ENCODE data around the gene NT5C3A. TPM values are rescaled to one million over a fixed set of nuclear protein-coding genes. Genes with fewer than 3 reads are reported as not detected.
"Not testable (repeated sequence)": the region's sequence is repeated elsewhere in the genome, so short reads cannot be mapped to it uniquely, and the experiment has no call there.

NT5C3A gene
- total RNA-seq, 1 donor: 25.0 TPM

DNA sequence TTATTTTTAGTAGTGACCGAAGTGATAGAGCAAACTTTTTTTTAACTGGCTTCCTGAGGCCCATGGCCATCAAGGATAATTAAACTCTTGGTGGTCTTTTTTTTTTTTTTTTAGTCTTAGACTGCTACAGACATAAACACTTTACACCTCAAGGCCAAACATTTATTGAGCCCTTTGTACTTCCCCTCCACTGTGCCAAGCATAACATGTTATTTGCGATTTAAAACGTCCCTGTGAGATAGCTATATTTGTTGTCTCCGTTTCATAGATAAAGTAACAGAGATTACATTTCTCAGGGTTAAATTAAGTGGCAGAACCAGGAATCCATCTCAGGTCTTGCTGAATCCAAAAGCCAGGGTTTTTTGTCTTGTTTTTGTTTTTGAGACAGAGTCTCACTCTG is 63.2 kb downstream of the NT5C3A start:
- H3K36me3 ChIP-seq (ENCODE audit: insufficient read depth, low read length); H3K27me3 ChIP-seq (ENCODE audit: insufficient read depth, low read length); H3K4me2 ChIP-seq (ENCODE audit: insufficient read depth, low read length); H2AFZ ChIP-seq (ENCODE audit: low read length); H3K4me3 ChIP-seq (ENCODE audit: insufficient read depth, low read length); H3K9me3 ChIP-seq (ENCODE audit: low read depth, low read length); H3K4me1 ChIP-seq (ENCODE audit: insufficient read depth, low read length); H3K79me2 ChIP-seq (ENCODE audit: insufficient read depth, low read length); H4K20me1 ChIP-seq (ENCODE audit: insufficient read depth, low read length); H3K27ac ChIP-seq (ENCODE audit: low read depth, low read length): not testable (repeated sequence)
- DNase-seq (ENCODE audit: insufficient read length, low spot score, missing footprints): peak; percentile 31

DNA sequence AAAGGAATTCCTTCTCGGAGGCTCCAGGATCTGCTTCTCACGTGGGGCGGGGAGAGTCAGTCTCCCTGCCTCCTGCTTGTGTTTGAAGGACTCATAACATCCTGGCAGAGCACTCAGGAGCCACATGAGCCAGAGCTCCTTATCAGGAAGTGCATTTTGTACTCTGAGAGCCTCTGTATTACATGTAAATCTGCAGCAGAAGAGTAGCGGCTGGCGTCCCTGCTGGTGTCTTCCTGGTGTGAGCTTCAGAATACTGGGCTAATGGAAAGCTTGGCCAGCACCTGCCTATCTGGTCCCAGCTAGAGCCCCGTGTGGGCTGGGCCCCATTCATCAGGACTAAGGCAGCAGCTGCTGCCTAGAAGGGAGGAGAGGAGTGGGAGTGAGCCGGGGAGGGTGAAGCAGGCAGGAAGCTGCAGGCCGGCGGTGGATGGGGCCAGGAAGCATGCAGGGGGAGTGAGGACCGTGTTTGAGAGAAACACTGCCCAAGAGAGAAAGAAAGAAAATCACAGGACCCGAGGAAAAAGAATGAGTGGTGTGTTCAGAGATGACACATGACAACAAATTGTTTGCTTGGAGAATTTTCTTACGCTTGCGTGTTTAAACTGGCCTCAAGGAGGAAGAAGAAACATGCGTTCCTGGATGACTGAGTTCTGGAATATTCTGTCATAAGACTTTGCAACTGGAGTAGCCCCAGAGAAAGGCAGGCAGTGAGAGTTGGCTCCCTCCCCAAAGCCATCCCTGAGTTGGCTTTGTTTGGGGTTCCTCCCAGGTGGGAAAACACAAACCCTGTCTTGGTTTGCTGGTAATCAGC is 64.0 kb downstream of the NT5C3A start:
- H3K27ac ChIP-seq (ENCODE audit: low read depth, low read length); H2AFZ ChIP-seq (ENCODE audit: low read length); H3K79me2 ChIP-seq (ENCODE audit: insufficient read depth, low read length); H3K4me3 ChIP-seq (ENCODE audit: insufficient read depth, low read length); H3K27me3 ChIP-seq (ENCODE audit: insufficient read depth, low read length); H3K4me1 ChIP-seq (ENCODE audit: insufficient read depth, low read length); H3K9me3 ChIP-seq (ENCODE audit: low read depth, low read length); H3K36me3 ChIP-seq (ENCODE audit: insufficient read depth, low read length); H3K4me2 ChIP-seq (ENCODE audit: insufficient read depth, low read length); H4K20me1 ChIP-seq (ENCODE audit: insufficient read depth, low read length): not testable (repeated sequence)
- peak; percentile 27 for DNase-seq (ENCODE audit: insufficient read length, low spot score, missing footprints)

DNA sequence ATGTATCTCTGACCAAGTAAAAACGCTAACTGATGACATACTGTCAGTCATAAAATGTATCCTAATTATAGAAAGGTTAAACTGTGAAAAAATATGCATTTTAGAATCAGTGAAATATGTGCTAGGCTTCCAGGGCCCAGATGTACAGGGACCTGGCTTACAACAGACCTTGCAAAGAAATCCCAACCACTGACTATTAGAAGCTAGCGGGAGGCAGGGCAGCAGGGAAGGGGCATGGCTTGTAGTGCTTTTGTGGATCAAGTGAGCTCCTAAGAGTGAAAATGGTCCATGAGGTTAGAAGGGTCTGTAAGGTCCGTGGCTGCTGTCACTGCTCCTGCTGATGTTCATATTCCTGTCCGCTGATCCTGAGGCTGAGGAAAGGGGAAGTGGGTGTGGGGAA is 64.6 kb downstream of the NT5C3A start:
- H3K4me2 ChIP-seq (ENCODE audit: insufficient read depth, low read length); H3K9me3 ChIP-seq (ENCODE audit: low read depth, low read length); H3K36me3 ChIP-seq (ENCODE audit: insufficient read depth, low read length); H3K4me1 ChIP-seq (ENCODE audit: insufficient read depth, low read length); H3K27me3 ChIP-seq (ENCODE audit: insufficient read depth, low read length); H3K4me3 ChIP-seq (ENCODE audit: insufficient read depth, low read length); H3K79me2 ChIP-seq (ENCODE audit: insufficient read depth, low read length); H2AFZ ChIP-seq (ENCODE audit: low read length); H4K20me1 ChIP-seq (ENCODE audit: insufficient read depth, low read length); DNase-seq (ENCODE audit: insufficient read length, low spot score, missing footprints); H3K27ac ChIP-seq (ENCODE audit: low read depth, low read length): not testable (repeated sequence)

DNA sequence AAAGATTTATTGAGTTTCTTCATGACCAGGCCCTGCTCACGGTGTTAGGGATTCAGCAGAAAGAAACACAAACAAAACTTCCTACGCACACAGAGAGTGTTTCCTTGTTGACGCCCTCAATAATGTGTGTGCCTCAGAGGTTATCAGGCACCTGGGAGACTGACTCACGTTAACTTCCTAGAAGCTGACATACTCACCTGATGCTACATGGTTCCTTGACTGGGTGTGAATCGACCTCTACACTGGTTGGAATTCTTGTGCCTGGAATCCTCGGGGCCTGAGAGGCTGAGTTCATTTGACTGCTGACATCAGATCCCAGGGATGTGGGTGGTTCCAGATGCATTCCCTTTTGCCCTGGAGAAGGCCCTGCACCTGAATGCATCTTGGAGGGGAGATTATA is 69.8 kb downstream of the NT5C3A start:
- not testable (repeated sequence) for H3K27me3 ChIP-seq (ENCODE audit: insufficient read depth, low read length); DNase-seq (ENCODE audit: insufficient read length, low spot score, missing footprints); H3K4me1 ChIP-seq (ENCODE audit: insufficient read depth, low read length); H3K27ac ChIP-seq (ENCODE audit: low read depth, low read length); H3K4me2 ChIP-seq (ENCODE audit: insufficient read depth, low read length); H3K79me2 ChIP-seq (ENCODE audit: insufficient read depth, low read length); H3K9me3 ChIP-seq (ENCODE audit: low read depth, low read length); H2AFZ ChIP-seq (ENCODE audit: low read length); H4K20me1 ChIP-seq (ENCODE audit: insufficient read depth, low read length); H3K4me3 ChIP-seq (ENCODE audit: insufficient read depth, low read length); H3K36me3 ChIP-seq (ENCODE audit: insufficient read depth, low read length)

DNA sequence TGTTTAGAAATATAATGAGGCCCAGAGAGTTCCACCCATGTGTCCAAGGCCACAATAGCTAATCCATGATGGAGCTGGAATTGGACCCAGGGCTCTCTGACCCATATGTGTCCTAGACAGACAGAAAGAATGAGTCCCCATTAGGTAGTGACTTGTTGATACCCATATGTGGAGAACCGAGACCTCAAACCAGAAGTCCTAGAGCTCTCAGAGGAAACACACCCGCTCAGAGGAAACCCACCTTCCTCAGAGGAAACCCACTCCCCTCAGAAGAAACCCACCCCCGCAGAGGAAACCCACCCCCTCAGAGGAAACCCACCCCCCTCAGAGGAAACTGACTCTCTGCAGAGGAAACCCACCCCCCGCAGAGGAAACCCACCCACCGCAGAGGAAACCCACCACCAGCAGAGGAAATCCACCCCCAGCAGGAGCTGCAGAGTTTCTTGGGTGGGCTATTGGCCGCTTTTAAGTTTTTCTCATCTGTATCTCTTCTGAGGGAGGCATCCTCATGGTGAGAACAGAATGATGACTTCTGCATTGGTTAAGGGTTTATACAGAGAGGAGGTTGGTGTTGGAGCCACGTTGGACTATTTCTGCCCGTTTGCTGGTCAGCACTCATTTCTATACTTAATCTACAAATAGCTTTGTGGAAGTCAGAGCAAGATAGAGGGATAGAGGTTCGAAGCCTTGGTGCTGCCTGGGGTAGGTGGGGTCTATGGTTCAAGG is 70.4 kb downstream of the NT5C3A start:
- H3K36me3 ChIP-seq (ENCODE audit: insufficient read depth, low read length); H3K4me1 ChIP-seq (ENCODE audit: insufficient read depth, low read length); H3K27me3 ChIP-seq (ENCODE audit: insufficient read depth, low read length); H3K27ac ChIP-seq (ENCODE audit: low read depth, low read length); H3K4me3 ChIP-seq (ENCODE audit: insufficient read depth, low read length); DNase-seq (ENCODE audit: insufficient read length, low spot score, missing footprints); H4K20me1 ChIP-seq (ENCODE audit: insufficient read depth, low read length); H2AFZ ChIP-seq (ENCODE audit: low read length); H3K79me2 ChIP-seq (ENCODE audit: insufficient read depth, low read length); H3K9me3 ChIP-seq (ENCODE audit: low read depth, low read length); H3K4me2 ChIP-seq (ENCODE audit: insufficient read depth, low read length): not testable (repeated sequence)

DNA sequence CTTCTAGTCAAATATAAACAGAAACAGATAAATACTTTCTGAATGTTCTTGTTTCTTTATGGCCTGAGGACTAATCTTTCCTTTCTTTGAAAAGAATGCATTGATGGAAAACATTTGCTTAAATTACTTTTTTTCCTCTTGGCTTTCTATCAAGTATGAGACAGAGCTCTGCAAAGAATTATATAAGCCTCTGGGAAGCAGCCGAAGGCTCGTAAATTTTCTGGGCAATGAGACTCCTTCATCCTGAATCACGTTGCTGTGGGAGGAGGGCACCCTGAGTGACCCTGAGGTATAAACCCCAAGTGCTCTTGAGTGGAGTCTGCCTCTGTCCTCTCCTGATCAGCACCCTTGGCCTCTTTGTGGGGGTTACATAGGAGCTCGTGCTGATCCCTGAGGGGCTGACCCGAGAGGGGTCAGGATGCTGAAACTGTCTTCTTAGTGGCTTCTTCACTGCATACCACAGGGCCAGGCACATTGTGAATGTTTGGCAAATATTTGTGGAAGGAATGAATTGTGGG is 71.4 kb downstream of the NT5C3A start:
- peak overlapping the region; percentile 56 for H3K27ac ChIP-seq (ENCODE audit: low read depth, low read length)
- peak overlapping the region; percentile 28 for H3K4me2 ChIP-seq (ENCODE audit: insufficient read depth, low read length)

DNA sequence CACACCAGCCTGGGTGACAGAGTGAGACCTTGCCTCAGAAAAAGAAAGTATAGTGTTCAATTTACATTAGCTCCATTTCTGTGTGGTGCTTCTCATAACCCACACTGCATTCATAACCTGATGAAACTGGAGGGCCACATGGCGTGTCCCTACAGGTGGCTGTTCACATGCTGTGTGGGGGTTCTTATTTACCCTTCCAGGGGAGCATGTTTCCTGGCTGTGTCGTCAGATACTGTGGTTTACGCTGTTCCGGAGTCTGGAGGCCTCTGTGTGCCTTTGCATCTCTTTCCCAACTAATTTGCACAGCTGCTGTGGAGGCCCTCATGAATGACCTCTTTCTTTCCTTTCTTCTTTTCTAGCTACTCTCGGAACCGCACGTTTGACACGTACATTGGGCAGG is 74.4 kb downstream of the NT5C3A start:
- H3K4me2 ChIP-seq (ENCODE audit: insufficient read depth, low read length); H3K9me3 ChIP-seq (ENCODE audit: low read depth, low read length); H2AFZ ChIP-seq (ENCODE audit: low read length); H3K36me3 ChIP-seq (ENCODE audit: insufficient read depth, low read length); H3K4me3 ChIP-seq (ENCODE audit: insufficient read depth, low read length); H3K4me1 ChIP-seq (ENCODE audit: insufficient read depth, low read length); H3K27me3 ChIP-seq (ENCODE audit: insufficient read depth, low read length); H3K27ac ChIP-seq (ENCODE audit: low read depth, low read length); H3K79me2 ChIP-seq (ENCODE audit: insufficient read depth, low read length); H4K20me1 ChIP-seq (ENCODE audit: insufficient read depth, low read length); DNase-seq (ENCODE audit: insufficient read length, low spot score, missing footprints): not testable (repeated sequence)

More for the DNA sequence above, 71.4 kb downstream of the NT5C3A start:
- H3K9me3 ChIP-seq (ENCODE audit: low read depth, low read length); H4K20me1 ChIP-seq (ENCODE audit: insufficient read depth, low read length); H3K79me2 ChIP-seq (ENCODE audit: insufficient read depth, low read length); H3K4me3 ChIP-seq (ENCODE audit: insufficient read depth, low read length); H3K36me3 ChIP-seq (ENCODE audit: insufficient read depth, low read length); H3K4me1 ChIP-seq (ENCODE audit: insufficient read depth, low read length); H3K27me3 ChIP-seq (ENCODE audit: insufficient read depth, low read length); H2AFZ ChIP-seq (ENCODE audit: low read length): not testable (repeated sequence)
- peak; percentile 2 for DNase-seq (ENCODE audit: insufficient read length, low spot score, missing footprints)

DNA sequence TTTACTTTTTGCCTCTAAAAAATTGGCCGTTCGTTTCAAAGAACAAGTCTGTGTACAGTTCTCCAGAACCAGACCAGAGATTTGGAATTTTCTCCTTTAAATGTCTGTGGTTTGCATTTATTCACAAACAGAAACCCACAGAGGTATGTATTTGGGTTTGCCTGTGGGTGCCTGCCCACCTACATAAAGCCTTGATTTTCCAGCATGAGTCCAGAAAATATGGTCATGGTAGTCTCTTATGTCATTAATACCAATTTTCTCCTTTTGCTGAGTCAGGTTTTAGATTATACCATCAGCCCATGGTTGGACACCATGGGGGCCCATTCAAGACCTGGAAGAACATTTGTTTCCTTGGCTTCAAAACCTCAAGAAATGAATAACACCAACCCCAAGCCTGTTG is 82.7 kb downstream of the NT5C3A start:
- not testable (repeated sequence) for H3K4me3 ChIP-seq (ENCODE audit: insufficient read depth, low read length); H3K4me2 ChIP-seq (ENCODE audit: insufficient read depth, low read length); H3K79me2 ChIP-seq (ENCODE audit: insufficient read depth, low read length); H3K27me3 ChIP-seq (ENCODE audit: insufficient read depth, low read length); H2AFZ ChIP-seq (ENCODE audit: low read length); H3K36me3 ChIP-seq (ENCODE audit: insufficient read depth, low read length); H3K27ac ChIP-seq (ENCODE audit: low read depth, low read length); H3K4me1 ChIP-seq (ENCODE audit: insufficient read depth, low read length); H3K9me3 ChIP-seq (ENCODE audit: low read depth, low read length); DNase-seq (ENCODE audit: insufficient read length, low spot score, missing footprints); H4K20me1 ChIP-seq (ENCODE audit: insufficient read depth, low read length)

DNA sequence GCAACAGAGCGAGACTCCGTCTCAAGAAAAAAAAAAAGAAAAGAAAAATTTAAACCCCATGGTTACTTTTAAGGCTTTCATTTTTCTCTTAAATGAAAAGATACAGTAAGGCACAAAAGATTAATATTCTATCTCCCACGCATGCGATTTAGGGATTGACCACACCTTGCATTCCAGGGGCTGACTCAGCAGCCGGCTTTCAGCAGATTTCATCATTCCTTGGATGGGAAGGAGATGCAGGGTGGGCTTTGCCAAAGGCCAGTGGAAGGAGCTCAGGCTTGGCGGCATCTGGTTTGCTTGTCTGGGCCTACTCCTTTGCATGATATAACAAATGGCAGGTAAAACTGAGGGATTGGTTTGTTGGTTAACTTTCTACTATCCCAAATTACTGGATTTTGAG is 83.3 kb downstream of the NT5C3A start:
- H3K27ac ChIP-seq (ENCODE audit: low read depth, low read length): not testable (repeated sequence)

More for the DNA sequence above, 83.3 kb downstream of the NT5C3A start:
- not testable (repeated sequence) for H4K20me1 ChIP-seq (ENCODE audit: insufficient read depth, low read length); H3K4me3 ChIP-seq (ENCODE audit: insufficient read depth, low read length); H2AFZ ChIP-seq (ENCODE audit: low read length); H3K4me2 ChIP-seq (ENCODE audit: insufficient read depth, low read length); H3K36me3 ChIP-seq (ENCODE audit: insufficient read depth, low read length); H3K79me2 ChIP-seq (ENCODE audit: insufficient read depth, low read length); H3K4me1 ChIP-seq (ENCODE audit: insufficient read depth, low read length); H3K27me3 ChIP-seq (ENCODE audit: insufficient read depth, low read length); H3K9me3 ChIP-seq (ENCODE audit: low read depth, low read length)
- DNase-seq (ENCODE audit: insufficient read length, low spot score, missing footprints): peak; percentile 30

Data from osteoblast (primary cell).